Activated CD8-positive, alpha-beta memory T cell treated with anti-CD3 and anti-CD28 coated beads, Interleukin-2, amount 50 U/mL, for 1 hour (primary cell): ENCODE measurements around the gene LRBA.
"Not testable (repeated sequence)": the region's sequence is repeated elsewhere in the genome, so short reads cannot be mapped to it uniquely, and the experiment has no call there.

Source experiments
- DNase-seq: peaks from one replicate; pipeline ENCODE4 v3.0.0-alpha.2; 2020; ENCODE audit errors: extremely low read depth

Gene LRBA

GRCh38 chr4:150419939-150420338, 595.1 kb downstream of the LRBA start:
- DNase-seq = no peak

DNA sequence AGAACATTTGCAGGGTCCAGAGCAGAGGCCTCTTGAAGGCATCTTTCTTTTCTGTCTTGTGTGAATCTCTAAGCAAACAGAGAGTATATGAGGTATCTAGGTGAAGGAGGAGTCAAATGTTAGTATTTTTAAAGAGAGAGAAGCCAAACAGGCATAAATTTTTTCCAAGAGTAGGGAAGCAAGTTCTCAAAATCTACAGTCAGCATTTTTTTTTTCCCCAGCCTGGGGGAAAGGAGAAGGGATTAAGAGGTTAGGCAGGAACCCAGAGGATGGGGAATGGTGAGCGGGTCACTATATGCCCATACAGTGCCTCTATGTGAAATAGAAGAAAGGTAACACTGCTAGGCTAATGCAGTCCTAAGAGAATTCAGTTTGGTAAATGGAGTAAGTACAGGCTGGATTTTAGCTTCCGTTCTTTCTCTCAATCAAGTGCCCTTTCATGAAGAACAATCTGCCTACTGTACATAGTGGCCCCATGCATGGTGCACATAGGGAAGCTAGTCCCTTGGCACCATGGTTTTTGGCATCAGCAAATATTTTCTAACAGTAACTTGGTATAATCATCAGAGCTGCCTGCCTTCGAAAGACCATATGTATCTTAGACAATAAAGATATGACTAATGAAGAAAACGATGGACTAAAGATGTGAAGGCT, 596.2 kb downstream of the LRBA start:
- no peak for DNase-seq

DNA sequence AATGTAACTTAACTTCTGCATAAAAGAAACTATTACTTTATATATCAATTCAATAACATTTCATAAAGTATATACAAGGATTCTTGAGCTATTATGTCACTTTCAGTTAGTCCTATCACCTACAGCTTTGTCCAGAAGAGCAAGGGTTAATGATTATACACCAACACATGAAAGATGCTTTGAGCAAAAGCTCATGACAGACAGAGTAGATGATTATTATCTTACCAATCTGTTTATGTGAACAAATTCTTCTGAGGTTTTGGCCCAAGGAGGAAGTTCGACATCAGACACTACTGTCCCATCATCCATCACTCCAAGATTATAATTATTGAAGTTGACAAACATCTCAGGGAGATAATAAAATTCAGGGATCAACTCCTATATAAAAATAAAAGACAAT, 599.9 kb downstream of the LRBA start:
- DNase-seq = no peak

DNA sequence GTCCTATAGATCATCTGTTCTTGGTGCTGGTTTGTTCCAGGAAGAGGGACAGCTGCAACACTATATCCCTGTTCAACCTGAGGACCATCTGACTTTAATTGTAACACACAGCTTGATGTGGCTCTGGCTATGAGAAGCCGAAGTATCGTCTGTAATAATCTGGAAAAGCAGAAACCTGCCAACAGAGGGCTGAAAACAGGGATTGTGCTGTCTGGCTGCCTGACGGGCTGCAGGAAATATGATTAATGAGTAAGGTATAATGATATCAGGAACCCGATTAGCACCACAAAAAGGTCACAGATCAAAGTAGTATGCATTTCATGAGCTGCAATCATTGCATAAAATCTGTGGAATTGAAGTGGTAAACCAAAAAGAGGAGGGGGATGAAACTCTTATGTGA, 603.6 kb downstream of the LRBA start:
- no peak for DNase-seq

GRCh38 chr4:150402871-150403272, 612.2 kb downstream of the LRBA start:
- no peak for DNase-seq

DNA sequence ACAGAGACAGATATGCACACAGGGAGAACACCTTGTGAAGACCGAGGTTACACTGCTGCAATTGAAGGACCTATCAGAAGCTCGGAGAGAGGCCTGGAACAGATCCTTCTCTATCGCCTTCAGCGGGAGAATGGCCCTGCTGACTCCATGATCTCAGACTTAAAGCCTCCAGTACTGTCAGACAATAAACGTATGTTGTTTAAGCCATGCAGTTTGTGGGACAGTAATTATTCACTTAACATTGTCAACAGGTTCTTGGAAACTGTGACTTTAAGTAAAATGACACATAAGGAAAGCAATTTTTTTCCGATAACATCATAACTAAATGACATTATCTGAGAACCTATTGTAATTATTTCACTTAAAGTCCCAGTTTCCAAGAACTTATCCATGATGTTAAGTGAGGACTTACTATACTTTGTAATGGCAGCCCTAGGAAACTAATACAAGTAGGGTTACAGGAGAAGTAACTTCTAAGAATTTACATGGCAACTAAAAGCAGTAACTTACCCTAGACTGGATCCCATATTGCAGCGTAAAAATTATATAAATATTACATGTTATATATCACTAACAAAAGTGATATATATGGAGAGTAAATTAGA, 613.9 kb downstream of the LRBA start:
- DNase-seq = no peak

DNA sequence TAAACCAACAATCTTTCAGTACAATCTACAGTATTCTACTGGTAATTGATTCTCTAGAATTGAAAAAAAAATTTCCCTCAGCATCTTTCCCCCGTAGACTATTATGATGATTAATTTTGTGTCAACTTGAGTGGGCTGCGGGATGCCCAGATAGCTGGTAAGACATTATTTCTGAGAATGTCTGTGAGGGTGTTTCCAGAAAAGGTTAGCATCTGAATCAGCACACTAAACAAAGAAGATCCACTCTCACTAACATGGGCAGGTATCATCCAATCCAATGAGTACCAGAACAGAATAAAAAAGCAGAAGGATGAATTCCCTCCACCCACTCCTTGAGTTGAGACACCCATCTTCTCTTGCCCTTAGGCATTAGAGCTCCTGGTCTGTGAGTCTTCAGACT, 619.2 kb downstream of the LRBA start:
- no peak for DNase-seq

DNA sequence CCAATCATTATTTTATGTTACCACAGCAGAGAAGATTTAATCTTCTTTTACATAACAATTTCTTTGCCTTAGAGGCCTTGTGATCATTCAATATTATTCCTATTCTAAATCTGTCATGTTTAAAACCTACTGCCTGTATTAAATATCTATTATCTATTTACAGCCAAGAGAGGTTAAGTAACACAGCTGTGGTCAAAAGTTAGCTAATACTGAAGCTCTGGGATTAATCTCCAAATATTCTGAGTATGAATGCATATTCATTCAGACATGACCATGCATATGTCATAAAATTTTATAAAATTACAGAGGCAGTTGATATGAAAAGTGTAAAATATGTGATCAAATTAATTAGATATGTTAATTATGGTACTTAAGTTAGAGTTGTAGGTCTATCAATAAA, 621.0 kb downstream of the LRBA start:
- no peak for DNase-seq

- no peak for DNase-seq
Measured at GRCh38 chr4:150391052-150391451, 624.0 kb downstream of the LRBA start.

GRCh38 chr4:150390531-150390910, 624.6 kb downstream of the LRBA start:
- no peak for DNase-seq

GRCh38 chr4:150389896-150390530, 625.1 kb downstream of the LRBA start:
- no peak for DNase-seq

DNA sequence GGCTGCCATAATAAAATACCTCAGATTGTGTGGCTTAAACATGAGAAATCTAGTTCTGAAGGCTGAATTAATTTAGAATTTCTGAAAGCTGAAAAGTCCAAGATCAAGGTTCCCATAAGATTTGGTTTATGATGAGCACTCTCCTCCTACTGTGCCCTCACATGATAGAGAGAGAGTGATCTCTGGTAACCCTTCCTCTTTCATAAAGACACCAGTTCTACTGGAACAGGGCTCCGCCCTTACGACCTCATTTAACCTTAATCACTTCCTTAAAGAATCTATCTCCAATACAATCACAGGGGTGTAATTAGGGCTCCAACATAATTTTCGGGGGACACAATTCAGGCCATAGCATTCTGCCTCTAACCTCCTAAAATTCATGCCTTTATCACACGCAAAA, 627.1 kb downstream of the LRBA start:
- no peak for DNase-seq

GRCh38 chr4:150386415-150386814, 628.7 kb downstream of the LRBA start:
- DNase-seq = not testable (repeated sequence)

GRCh38 chr4:150385606-150386005, 629.5 kb downstream of the LRBA start:
- DNase-seq = no peak

GRCh38 chr4:150384249-150384648, 630.8 kb downstream of the LRBA start:
- no peak for DNase-seq

DNA sequence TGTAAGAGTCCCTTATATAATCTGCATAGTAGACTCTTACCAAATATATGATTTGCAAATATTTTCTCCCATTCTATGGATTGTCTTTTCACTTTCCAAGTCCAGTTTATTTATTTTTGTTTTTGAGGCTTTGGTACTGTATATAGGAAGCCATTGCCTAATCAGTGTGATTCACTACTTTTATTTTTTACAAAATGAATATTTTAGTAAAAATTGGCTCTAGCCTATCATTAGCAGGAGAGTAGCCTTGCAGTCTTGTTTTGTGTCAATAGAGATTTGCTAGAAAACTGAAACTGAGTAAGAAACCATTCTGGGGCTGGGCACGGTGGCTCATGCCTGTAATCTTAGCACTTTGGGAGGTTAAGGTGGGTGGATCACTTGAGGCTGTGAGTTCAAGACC, 633.1 kb downstream of the LRBA start:
- no peak for DNase-seq

GRCh38 chr4:150381609-150382008, 633.5 kb downstream of the LRBA start:
- DNase-seq = no peak

DNA sequence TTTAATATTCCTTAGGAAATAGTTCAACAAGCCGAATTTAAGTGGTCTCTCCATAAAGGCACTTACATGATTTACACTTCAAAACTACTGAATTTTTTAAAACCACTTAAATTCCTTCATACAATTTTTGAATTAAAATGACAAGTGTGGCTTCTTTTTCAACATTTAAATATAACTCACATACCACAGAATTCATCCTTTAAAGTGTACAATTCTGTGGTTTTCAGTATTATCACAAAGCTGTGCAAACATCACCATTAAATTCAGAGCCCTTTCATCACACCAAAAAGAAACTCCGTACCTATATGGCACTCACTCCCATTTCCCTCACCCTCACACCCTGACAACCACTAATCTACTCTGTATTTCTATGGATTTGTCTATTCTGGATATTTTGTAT, 634.0 kb downstream of the LRBA start:
- DNase-seq = no peak

GRCh38 chr4:150379454-150379853, 635.6 kb downstream of the LRBA start:
- no peak for DNase-seq

GRCh38 chr4:150375025-150375424, 640.1 kb downstream of the LRBA start:
- DNase-seq = no peak

- no peak for DNase-seq
Measured at GRCh38 chr4:150371869-150372268, 643.2 kb downstream of the LRBA start.

DNA sequence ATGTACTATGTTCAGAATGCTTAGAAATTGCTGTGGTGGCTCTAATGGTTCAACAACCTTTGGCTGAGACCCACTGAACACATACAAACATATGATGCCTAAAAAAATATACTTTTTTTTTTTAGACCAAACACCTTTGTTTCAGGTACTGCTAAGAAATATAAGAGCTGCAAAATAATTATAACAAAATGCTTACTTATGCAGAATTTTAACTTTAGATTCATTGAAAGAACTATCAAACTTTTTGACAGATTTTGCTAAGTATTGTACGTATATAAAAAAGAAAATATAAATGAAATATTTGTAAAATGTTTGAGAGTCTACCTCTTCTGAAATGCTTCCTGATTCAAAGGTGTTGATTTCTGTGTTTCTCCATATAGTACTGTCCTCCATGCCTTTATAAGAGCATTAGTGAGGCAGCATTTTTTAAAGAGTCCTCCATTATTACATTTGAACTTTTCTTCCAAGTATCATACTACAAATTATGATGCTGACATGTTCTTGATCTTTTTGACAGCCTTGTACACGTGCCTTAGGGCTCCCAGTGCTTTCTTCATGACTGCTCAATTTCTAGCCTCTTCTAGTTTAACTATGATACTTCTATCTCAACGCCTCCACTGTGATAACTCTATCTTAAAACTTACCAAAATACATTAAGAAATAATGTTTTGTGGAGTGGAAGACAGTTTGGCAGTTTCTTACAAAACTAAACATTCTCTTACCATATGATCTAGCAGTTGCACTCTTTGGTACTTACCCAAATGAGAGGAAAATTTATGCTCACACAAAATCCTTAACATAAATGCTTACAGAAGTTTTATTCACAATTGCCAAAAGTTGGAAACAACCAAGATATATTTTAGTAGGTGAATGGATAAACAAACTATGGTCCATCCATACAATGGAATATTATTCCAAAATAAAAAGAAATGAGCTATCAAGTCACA, 645.4 kb downstream of the LRBA start:
- DNase-seq = no peak
